Endothelial cell of umbilical vein (primary cell): ENCODE measurements around the gene FIZ1. TPM values are rescaled to one million over a fixed set of nuclear protein-coding genes. Genes with fewer than 3 reads are reported as not detected.
"Not testable (repeated sequence)": the region's sequence is repeated elsewhere in the genome, so short reads cannot be mapped to it uniquely, and the experiment has no call there.

Experiments used
- BruUV-seq: library from RNA; stranded (reverse); fragments of 400-500 nt; replicated peaks from 2 replicates; lab custom pipeline; 2021; lab: Mats Ljungman, UMichigan
- CTCF ChIA-PET: fragments of 300-600, 350-600 bp; sonication (Branson Sonifier 250); formaldehyde crosslinking; loops from one replicate; lab custom pipeline; 2021; ENCODE audit warnings: antibody characterized with exemption, inconsistent platforms; lab: Charles Lee
- POLR2A ChIA-PET: fragments of 300-600, 350-600 bp; sonication (Branson Sonifier 250); formaldehyde crosslinking; loops from one replicate; lab custom pipeline; 2021; ENCODE audit warnings: antibody characterized with exemption, inconsistent platforms; lab: Charles Lee
- DNase-seq: peaks from one replicate; pipeline ENCODE4 v3.0.0-alpha.2; 2011; ENCODE audit warnings: low read depth, low spot score
- FAIRE-seq: peaks from 2 replicates; lab custom pipeline; 2011; peaks lifted over from hg19 to GRCh38; lab: Jason Lieb, UNC
- H2AFZ ChIP-seq: 2 replicates; pipeline ENCODE4 v1.6.0; 2012; ENCODE audit warnings: low read depth, low read length, control low read depth, inconsistent platforms
- H3K27ac ChIP-seq: 2 replicates; pipeline ENCODE4 v1.5.1; 2011; ENCODE audit warnings: low read depth, mild to moderate bottlenecking, control low read depth, low read length, moderate library complexity; ENCODE audit not compliant: insufficient read depth
- H3K27me3 ChIP-seq, 2 experiments: 2 replicates each; pipeline versions ENCODE4 v1.6.0 to v1.6.1; 2011; ENCODE audit warnings: low read length in 2 of 2, mixed read lengths in 1 of 2; ENCODE audit not compliant: control insufficient read depth in 2 of 2, insufficient read depth in 2 of 2
- H3K36me3 ChIP-seq, 2 experiments: 2 replicates in 1 of 2; 3 replicates in 1 of 2; pipeline ENCODE4 v1.5.1; 2011; ENCODE audit warnings: low read length in 2 of 2, mild to moderate bottlenecking in 1 of 2, moderate library complexity in 1 of 2; ENCODE audit not compliant: control insufficient read depth in 2 of 2, insufficient read depth in 2 of 2; ENCODE audit errors: extremely low read depth in 1 of 2
- H3K4me1 ChIP-seq: 3 replicates; pipeline ENCODE4 v1.5.1; 2011; ENCODE audit warnings: mild to moderate bottlenecking, low read length; ENCODE audit not compliant: control insufficient read depth, insufficient read depth; ENCODE audit errors: extremely low read depth
- H3K4me2 ChIP-seq: 2 replicates; pipeline ENCODE4 v1.6.1; 2011; ENCODE audit warnings: low read length, control low read depth, mixed read lengths; ENCODE audit not compliant: insufficient read depth
- H3K4me3 ChIP-seq, 3 experiments: fragments of 200-600 bp in 1 of 3; sonication (generic), shearing (Covaris generic) in 1 of 3; replicated peaks in 1 of 3; 2 replicates each; pipeline ENCODE4 v1.5.1; 2011 to 2016; ENCODE audit warnings: control low read depth in 3 of 3, low read length in 3 of 3, mild to moderate bottlenecking in 2 of 3, inconsistent platforms in 1 of 3, low read depth in 1 of 3, moderate library complexity in 1 of 3; ENCODE audit not compliant: insufficient read depth in 1 of 3
- H3K79me2 ChIP-seq: 2 replicates; pipeline ENCODE4 v1.6.0; 2012; ENCODE audit warnings: low read length, inconsistent platforms; ENCODE audit not compliant: control insufficient read depth, insufficient read depth
- H3K9ac ChIP-seq: replicated peaks from 2 replicates; pipeline ENCODE3; 2011; ENCODE audit warnings: low read length, control low read depth; ENCODE audit not compliant: insufficient read depth; ENCODE audit errors: extremely low read depth
- H3K9me1 ChIP-seq: replicated peaks from 3 replicates; pipeline ENCODE4 v1.6.0; 2011; ENCODE audit warnings: mild to moderate bottlenecking, low read length; ENCODE audit not compliant: control insufficient read depth, insufficient read depth; ENCODE audit errors: extremely low read depth
- H3K9me3 ChIP-seq: replicated peaks from 2 replicates; pipeline ENCODE4 v1.5.1; 2012; ENCODE audit warnings: low read length, inconsistent platforms; ENCODE audit not compliant: control insufficient read depth, insufficient read depth
- H4K20me1 ChIP-seq: replicated peaks from 2 replicates; pipeline ENCODE3; 2011; ENCODE audit warnings: mild to moderate bottlenecking, low read length; ENCODE audit not compliant: control insufficient read depth, insufficient read depth; ENCODE audit errors: extremely low read depth
- EZH2 ChIP-seq: IDR thresholded peaks from 2 replicates; pipeline ENCODE4 v1.6.1; 2012; ENCODE audit warnings: borderline replicate concordance, low read depth, mild to moderate bottlenecking, moderate library complexity, low read length, inconsistent platforms; ENCODE audit not compliant: severe bottlenecking
- FOS ChIP-seq: IDR thresholded peaks from 2 replicates; pipeline ENCODE4 v1.6.1; 2011; ENCODE audit warnings: mild to moderate bottlenecking, low read length, moderate library complexity, borderline replicate concordance; ENCODE audit not compliant: insufficient read depth
- GATA2 ChIP-seq: IDR thresholded peaks from 2 replicates; pipeline ENCODE4 v1.7.0; 2011; ENCODE audit warnings: low read depth, mild to moderate bottlenecking, moderate library complexity, mixed read lengths, low read length; ENCODE audit not compliant: insufficient read length, insufficient read depth
- JUN ChIP-seq: IDR thresholded peaks from 2 replicates; pipeline ENCODE4 v1.6.1; 2011; ENCODE audit warnings: borderline replicate concordance, low read depth; ENCODE audit not compliant: insufficient read length, insufficient read depth
- MYC ChIP-seq: IDR thresholded peaks from one replicate; pipeline ENCODE4 v1.6.1; 2011; ENCODE audit warnings: mild to moderate bottlenecking, low read depth, low read length
- POLR2A ChIP-seq: IDR thresholded peaks from 2 replicates; pipeline ENCODE4 v1.6.1; 2012; ENCODE audit warnings: low read depth, mild to moderate bottlenecking, control low read depth, low read length
- POLR2AphosphoS5 ChIP-seq: IDR thresholded peaks from 2 replicates; pipeline ENCODE4 v1.6.1; 2012; ENCODE audit warnings: low read depth, mild to moderate bottlenecking, control low read depth, low read length, moderate library complexity; ENCODE audit not compliant: insufficient read depth
- dilution Hi-C: fragments of 300-500 bp; cut with MboI; formaldehyde crosslinking; loops from one replicate; pipeline ENCODE4 v1.15.0; 2019; ENCODE audit warnings: low sequenced_read_pairs; ENCODE audit not compliant: extremely low pct_ligation_motif_present
- intact Hi-C: fragments of 100-400 bp; cut with micrococcal nuclease; formaldehyde crosslinking; loops from one replicate; pipeline ENCODE4 v1.10.0; 2022
- polyA plus RNA-seq, 4 experiments: library from polyadenylated mRNA; depleted of rRNA in 3 of 4; stranded (reverse) in 3 of 4; unstranded in 1 of 4; fragments of >200 nt; gene quantifications; 2 replicates each; pipeline versions ENCODE4 v1.2.1 to v1.2.3, GENCODE V29; 2011 to 2012; ENCODE audit warnings: missing spikeins in 1 of 4
- total RNA-seq: library from RNA; stranded (reverse); gene quantifications from 2 replicates; pipeline ENCODE4 v1.2.3, GENCODE V29; 2021
- TF ChIP-seq, protein P1 (sequence below), 2 donors: IDR thresholded peaks; 1 replicate in 1 of 2; 2 replicates in 1 of 2; pipeline ENCODE4 v1.5.1; 2011; ENCODE audit warnings: low read length in 2 of 2, mild to moderate bottlenecking in 2 of 2, moderate library complexity in 2 of 2, control low read depth in 1 of 2, inconsistent platforms in 1 of 2, low read depth in 1 of 2; ENCODE audit not compliant: insufficient read depth in 1 of 2; ENCODE audit errors: extremely low read depth in 1 of 2
- TF ChIP-seq, protein P2 (sequence below): IDR thresholded peaks from 2 replicates; pipeline ENCODE4 v1.6.1; 2011; ENCODE audit not compliant: insufficient read depth, insufficient read length

FIZ1 gene
- total and polyA plus RNA-seq, 2 donors (not counting 3 experiments of a cell fraction or from before 2014, with no cell fraction given) = 6.6 to 15.6 TPM

DNA sequence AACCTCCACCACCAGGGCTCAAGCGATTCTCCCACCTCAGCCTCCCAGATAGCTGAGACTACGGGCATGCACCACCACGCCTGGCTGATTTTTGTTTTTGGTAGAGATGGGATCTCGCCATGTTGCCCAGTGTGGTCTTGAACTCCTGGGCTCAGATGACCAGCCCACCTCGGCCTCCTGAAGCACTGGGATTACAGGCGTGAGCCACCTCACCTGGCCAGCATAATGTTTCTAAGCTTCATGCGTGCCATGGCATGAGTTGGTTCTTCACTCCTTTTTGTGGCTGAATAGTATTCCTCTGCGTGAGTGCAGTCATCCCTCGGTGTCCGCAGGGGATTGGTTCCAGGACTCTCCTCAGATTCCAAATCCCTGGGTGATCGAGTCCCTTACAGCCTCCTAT lies 14.4 kb downstream of the FIZ1 start:
- Histone ChIP-seq H3K9ac (no peak overlapping the region), H3K4me1 (peaks cover 4% of the 10 kb centered on the region), H3K4me3 (no peak overlapping the region), H4K20me1 (no peaks in the 10 kb centered on the region), H3K4me2 (no peak overlapping the region), H3K36me3 (no peaks in the 10 kb centered on the region), H3K27me3 (peaks cover 4 to 7% of the 10 kb centered on the region in 2 experiments), H3K27ac (no peak overlapping the region), H3K79me2 (peaks cover 7% of the 10 kb centered on the region), H2AFZ (no peak overlapping the region), H3K9me1 (no peaks in the 10 kb centered on the region), H3K9me3 (no peaks in the 10 kb centered on the region)
- no TSS peak for BruUV-seq
- POLR2A ChIA-PET = interaction anchor here (0.5 to 0.6 kb wide), 2 partner anchors 12 to 62 kb away, joined by 3 to 10 read pairs; no protein-coding TSS in a partner anchor
- CTCF ChIA-PET = interaction anchor here (1.0 kb wide), 1 partner anchor 19 kb away, joined by 3 read pairs; no protein-coding TSS in a partner anchor
- DNase-seq (no peak), FAIRE-seq (no peak)
- dilution Hi-C loops (no loop called here), intact Hi-C loops (no loop called here)
- TF ChIP-seq POLR2A = no peak
- no peak for TF ChIP-seq GATA2
- TF ChIP-seq FOS = no peak
- TF ChIP-seq JUN = no peak
- TF ChIP-seq POLR2AphosphoS5 = no peak
- TF ChIP-seq, protein P1, sequence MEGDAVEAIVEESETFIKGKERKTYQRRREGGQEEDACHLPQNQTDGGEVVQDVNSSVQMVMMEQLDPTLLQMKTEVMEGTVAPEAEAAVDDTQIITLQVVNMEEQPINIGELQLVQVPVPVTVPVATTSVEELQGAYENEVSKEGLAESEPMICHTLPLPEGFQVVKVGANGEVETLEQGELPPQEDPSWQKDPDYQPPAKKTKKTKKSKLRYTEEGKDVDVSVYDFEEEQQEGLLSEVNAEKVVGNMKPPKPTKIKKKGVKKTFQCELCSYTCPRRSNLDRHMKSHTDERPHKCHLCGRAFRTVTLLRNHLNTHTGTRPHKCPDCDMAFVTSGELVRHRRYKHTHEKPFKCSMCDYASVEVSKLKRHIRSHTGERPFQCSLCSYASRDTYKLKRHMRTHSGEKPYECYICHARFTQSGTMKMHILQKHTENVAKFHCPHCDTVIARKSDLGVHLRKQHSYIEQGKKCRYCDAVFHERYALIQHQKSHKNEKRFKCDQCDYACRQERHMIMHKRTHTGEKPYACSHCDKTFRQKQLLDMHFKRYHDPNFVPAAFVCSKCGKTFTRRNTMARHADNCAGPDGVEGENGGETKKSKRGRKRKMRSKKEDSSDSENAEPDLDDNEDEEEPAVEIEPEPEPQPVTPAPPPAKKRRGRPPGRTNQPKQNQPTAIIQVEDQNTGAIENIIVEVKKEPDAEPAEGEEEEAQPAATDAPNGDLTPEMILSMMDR (IDR thresholded peaks at IDR 0.05; ENCODE audit: extremely low read depth in 1 of 2, insufficient read depth in 1 of 2, low read depth in 1 of 2, low read length in 2 of 2) = no peak
- no peak for TF ChIP-seq MYC
- TF ChIP-seq, protein P2, sequence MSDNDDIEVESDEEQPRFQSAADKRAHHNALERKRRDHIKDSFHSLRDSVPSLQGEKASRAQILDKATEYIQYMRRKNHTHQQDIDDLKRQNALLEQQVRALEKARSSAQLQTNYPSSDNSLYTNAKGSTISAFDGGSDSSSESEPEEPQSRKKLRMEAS = no peak
- no peak for TF ChIP-seq EZH2

GRCh38 chr19:55583897-55584296 lies 15.4 kb downstream of the FIZ1 start:
- H3K9ac ChIP-seq, H3K36me3 ChIP-seq, H2AFZ ChIP-seq, H3K4me3 ChIP-seq, dilution Hi-C loops, H3K27ac ChIP-seq, intact Hi-C loops, H3K27me3 ChIP-seq, DNase-seq, H3K9me1 ChIP-seq, H3K4me2 ChIP-seq, FAIRE-seq, H3K4me1 ChIP-seq, H4K20me1 ChIP-seq, BruUV-seq, H3K9me3 ChIP-seq: not testable (repeated sequence)
- ChIA-PET CTCF (interaction anchor here (0.9 to 1.4 kb wide), 5 partner anchors 22 to 67 kb away, joined by 3 to 5 read pairs (median 3); partner anchors contain the start of gene ZNF865), POLR2A (interaction anchor here (0.7 kb wide), 1 partner anchor 73 kb away, joined by 8 read pairs; no protein-coding TSS in a partner anchor)
- H3K79me2 ChIP-seq = peaks cover 12% of the 10 kb centered on the region

DNA sequence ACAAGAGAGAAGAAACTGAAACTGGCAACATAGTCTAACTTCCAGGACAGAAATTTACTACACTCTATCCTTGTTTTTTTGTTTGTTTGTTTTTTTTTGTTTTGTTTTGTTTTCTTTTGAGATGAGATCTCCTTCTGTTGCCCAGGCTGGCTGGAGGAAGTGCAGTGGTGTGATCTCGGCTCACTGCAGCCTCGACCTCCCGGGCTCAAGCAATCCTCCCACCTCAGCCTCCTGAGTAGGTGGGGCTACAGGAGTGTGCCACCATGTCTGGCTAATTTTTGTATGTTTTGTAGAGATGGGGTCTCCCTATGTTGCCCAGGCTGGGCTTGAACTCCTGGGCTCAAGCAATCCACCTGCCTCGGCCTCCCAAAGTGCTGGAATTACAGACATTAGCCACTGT lies 17.0 kb downstream of the FIZ1 start:
- H3K36me3 ChIP-seq, H3K4me3 ChIP-seq, H3K27ac ChIP-seq, dilution Hi-C loops, DNase-seq, H3K9ac ChIP-seq, H3K9me1 ChIP-seq, H3K4me2 ChIP-seq, H3K4me1 ChIP-seq, H3K27me3 ChIP-seq, H2AFZ ChIP-seq, FAIRE-seq, BruUV-seq, H4K20me1 ChIP-seq, H3K9me3 ChIP-seq, intact Hi-C loops: not testable (repeated sequence)
- POLR2A ChIA-PET = interaction anchor here (1.5 kb wide), 1 partner anchor 17 kb away, joined by 5 read pairs; the partner anchor contains the start of gene FIZ1
- H3K79me2 ChIP-seq = peaks cover 12% of the 10 kb centered on the region
- CTCF ChIA-PET = interaction anchor here (1.1 kb wide), 1 partner anchor 9 kb away, joined by 3 read pairs; no protein-coding TSS in a partner anchor
